ENCODE measurements around the gene ANKS3. TPM values are rescaled to one million over a fixed set of nuclear protein-coding genes. Genes with fewer than 3 reads are reported as not detected.
A peak's percentile ranks its signal among the peaks of the same experiment; 100 is the strongest.

ANKS3 gene
- total RNA-seq, 1 donor: 22.1 TPM

- no peak for DNase-seq (ENCODE audit: low read depth in 2 of 3, low spot score in 2 of 3)
These were observed 79.0 kb downstream of the ANKS3 start for GRCh38 chr16:4654964-4655590.

- DNase-seq (ENCODE audit: low read depth in 2 of 3, low spot score in 2 of 3): no peak
These were observed 79.8 kb downstream of the ANKS3 start for GRCh38 chr16:4654011-4654963.

GRCh38 chr16:4652561-4652960, 81.5 kb downstream of the ANKS3 start:
- no peak for DNase-seq (ENCODE audit: low read depth in 2 of 3, low spot score in 2 of 3)

GRCh38 chr16:4651827-4652226, 82.2 kb downstream of the ANKS3 start:
- no peak for DNase-seq (ENCODE audit: low read depth in 2 of 3, low spot score in 2 of 3)

- DNase-seq (ENCODE audit: low read depth in 2 of 3, low spot score in 2 of 3): peak; percentile 59 to 97 (median 94)
These were observed 83.5 kb downstream of the ANKS3 start for GRCh38 chr16:4650443-4651074.

- no peak for DNase-seq (ENCODE audit: low read depth in 2 of 3, low spot score in 2 of 3)
These were observed 84.2 kb downstream of the ANKS3 start for GRCh38 chr16:4649744-4650442.

- no peak for DNase-seq (ENCODE audit: low read depth in 2 of 3, low spot score in 2 of 3)
These were observed 85.2 kb downstream of the ANKS3 start for GRCh38 chr16:4648917-4649316.

- no peak for DNase-seq (ENCODE audit: low read depth in 2 of 3, low spot score in 2 of 3)
These were observed 86.5 kb downstream of the ANKS3 start for GRCh38 chr16:4647644-4647980.

- no peak for DNase-seq (ENCODE audit: low read depth in 2 of 3, low spot score in 2 of 3)
These were observed 87.1 kb downstream of the ANKS3 start for GRCh38 chr16:4646773-4647643.

Small RNA genes within 50 kb of the gene (small RNA-seq; reads per million reads assigned to genes)
- 0.20 reads per million for gene MIR6769A
- not detected for gene RF00017

Other genes starting within 250 kb of the ANKS3 start
- 24.0 TPM for gene CDIP1, start 195.5 kb downstream of the ANKS3 start, total RNA-seq
- gene C16orf96, start 177.9 kb downstream of the ANKS3 start, total RNA-seq: 0.27 TPM
- 30.4 TPM for gene UBALD1, start 119.4 kb downstream of the ANKS3 start, total RNA-seq
- gene MGRN1, start 109.4 kb downstream of the ANKS3 start, total RNA-seq: 93.2 TPM
- gene NUDT16L1, start 40.7 kb downstream of the ANKS3 start, total RNA-seq: 48.7 TPM
- 0.54 TPM for gene DNAAF8, start 266 bp upstream of the ANKS3 start, total RNA-seq
- 27.5 TPM for gene ZNF500, start 32.9 kb upstream of the ANKS3 start, total RNA-seq
- not detected for gene SEPTIN12, start 54.1 kb upstream of the ANKS3 start, total RNA-seq
- not detected for gene SMIM22, start 61.1 kb upstream of the ANKS3 start, total RNA-seq
- 28.5 TPM for gene ROGDI, start 68.4 kb upstream of the ANKS3 start, total RNA-seq
- 39.6 TPM for gene GLYR1, start 113.0 kb upstream of the ANKS3 start, total RNA-seq
- 30.4 TPM for gene UBN1, start 113.2 kb upstream of the ANKS3 start, total RNA-seq
- 0.81 TPM for gene PPL, start 202.9 kb upstream of the ANKS3 start, total RNA-seq
- gene SEC14L5, start 224.1 kb upstream of the ANKS3 start, total RNA-seq: under 0.01 TPM